Upper lobe of right lung (tissue), 1 donor: ENCODE data around the gene SLAIN1. TPM values are rescaled to one million over a fixed set of nuclear protein-coding genes. Genes with fewer than 3 reads are reported as not detected.

Source experiments
- ATAC-seq: fragments of 200-7000 bp; cut with Tn5 transposase; one replicate; pipeline ENCODE4 v1.9.1; 2020; ENCODE audit warnings: mild to moderate bottlenecking, moderate library complexity
- DNase-seq: peaks from one replicate; pipeline ENCODE4 v3.0.0-alpha.2; 2020
- H3K27ac ChIP-seq: fragments of 200-600 bp; one replicate; pipeline ENCODE4 v1.8.0; 2022
- H3K27me3 ChIP-seq: fragments of 200-600 bp; one replicate; pipeline ENCODE4 v1.8.0; 2022; ENCODE audit warnings: mild to moderate bottlenecking
- H3K36me3 ChIP-seq: fragments of 200-600 bp; one replicate; pipeline ENCODE4 v1.8.0; 2022
- H3K4me1 ChIP-seq: fragments of 200-600 bp; one replicate; pipeline ENCODE4 v1.8.0; 2022
- H3K4me3 ChIP-seq: fragments of 200-600 bp; one replicate; pipeline ENCODE4 v1.8.0; 2022; ENCODE audit warnings: mild to moderate bottlenecking
- H3K9me3 ChIP-seq: fragments of 200-600 bp; one replicate; pipeline ENCODE4 v1.8.0; 2022
- CTCF ChIP-seq: fragments of 200-600 bp; IDR thresholded peaks from one replicate; pipeline ENCODE4 v1.8.0; 2022; ENCODE audit warnings: antibody characterized with exemption
- intact Hi-C: fragments of 100-400 bp; cut with DNase I; formaldehyde crosslinking; loops from one replicate; pipeline ENCODE4 v1.11.0; 2022
- total RNA-seq: library from RNA; stranded (reverse); fragmentation: NEBNext Ultra II Directional; extraction: Animal tissue kit (Norgen Biotek cat#: 25700); gene quantifications from one replicate; pipeline ENCODE4 v1.2.1, GENCODE V29; 2021
- donor health status: DM: no; HTN: yes; CAD: no; lungs with severe emphysema.

SLAIN1 gene
- total RNA-seq, 1 donor from 2014 or later: 16.4 TPM

- intact Hi-C loops: no loop called here
- DNase-seq (no peak), ATAC-seq (peak; percentile 91)
- Histone ChIP-seq H3K9me3 (no peaks in the 10 kb centered on the region), H3K4me1 (no peaks in the 10 kb centered on the region), H3K27me3 (no peaks in the 10 kb centered on the region), H3K27ac (no peak overlapping the region), H3K36me3 (no peaks in the 10 kb centered on the region), H3K4me3 (no peak overlapping the region)
- no peak for TF ChIP-seq CTCF
These were observed 69.9 kb downstream of the SLAIN1 start for GRCh38 chr13:77767413-77767812.

- H3K27me3 ChIP-seq: no peaks in the 10 kb centered on the region
- no peak overlapping the region for H3K27ac ChIP-seq
- no peak overlapping the region for H3K4me3 ChIP-seq
- H3K4me1 ChIP-seq: no peaks in the 10 kb centered on the region
- no peak for TF ChIP-seq CTCF
- DNase-seq (no peak), ATAC-seq (no peak)
- H3K9me3 ChIP-seq: no peaks in the 10 kb centered on the region
- no peaks in the 10 kb centered on the region for H3K36me3 ChIP-seq
- intact Hi-C loops: no loop called here
These were observed 76.7 kb downstream of the SLAIN1 start for GRCh38 chr13:77774181-77774580.

- intact Hi-C loops: no loop called here
- no peak overlapping the region for H3K4me3 ChIP-seq
These were observed 79.2 kb downstream of the SLAIN1 start for GRCh38 chr13:77776704-77777103.

GRCh38 chr13:77779552-77780272, 82.2 kb downstream of the SLAIN1 start:
- H3K4me3 ChIP-seq: no peak overlapping the region
- H3K4me1 ChIP-seq: peaks cover 5% of the 10 kb centered on the region
- peak overlapping the region; percentile 63 for H3K27ac ChIP-seq
- no peaks in the 10 kb centered on the region for H3K36me3 ChIP-seq
- no peaks in the 10 kb centered on the region for H3K9me3 ChIP-seq
- peak; percentile 91 for ATAC-seq
- DNase-seq: no peak
- TF ChIP-seq CTCF: peak; percentile 72
- no peaks in the 10 kb centered on the region for H3K27me3 ChIP-seq
- intact Hi-C loops: loop anchor here (5.0 kb wide), 1 partner anchor 338 kb away; no protein-coding TSS in a partner anchor

More at GRCh38 chr13:77776704-77777103, 79.2 kb downstream of the SLAIN1 start:
- no peaks in the 10 kb centered on the region for H3K9me3 ChIP-seq
- no peak for TF ChIP-seq CTCF
- no peak overlapping the region for H3K27ac ChIP-seq
- no peaks in the 10 kb centered on the region for H3K27me3 ChIP-seq
- DNase-seq (no peak), ATAC-seq (no peak)
- H3K4me1 ChIP-seq: peaks cover 5% of the 10 kb centered on the region
- H3K36me3 ChIP-seq: no peaks in the 10 kb centered on the region

- DNase-seq (no peak), ATAC-seq (no peak)
- Histone ChIP-seq H3K36me3 (no peaks in the 10 kb centered on the region), H3K9me3 (no peaks in the 10 kb centered on the region), H3K4me3 (no peak overlapping the region), H3K4me1 (peaks cover 5% of the 10 kb centered on the region), H3K27me3 (no peaks in the 10 kb centered on the region), H3K27ac (no peak overlapping the region)
- no peak for TF ChIP-seq CTCF
- intact Hi-C loops: loop anchor here (5.0 kb wide), 1 partner anchor 335 kb away; no protein-coding TSS in a partner anchor
These were observed 84.3 kb downstream of the SLAIN1 start for GRCh38 chr13:77781808-77782207.
